ENCODE measurements around the gene FRMD3. TPM values are rescaled to one million over a fixed set of nuclear protein-coding genes. Genes with fewer than 3 reads are reported as not detected.

The FRMD3 gene
- total and polyA plus RNA-seq, 4 experiments from 2014 or later, result 0.22 to 1.3 (median 1.1) TPM; not detected in 1

GRCh38 chr9:83474631-83475030 lies 63.6 kb downstream of the FRMD3 start:
- Histone ChIP-seq H3K27ac (ENCODE audit: low read depth, low read length) (no peak overlapping the region), H3K4me1 (ENCODE audit: insufficient read depth, low read length) (peaks cover 9% of the 10 kb centered on the region), H3K9me3 (ENCODE audit: control insufficient read depth in 1 of 2, low read length in 2 of 2) (no peaks in the 10 kb centered on the region), H3K27me3 (ENCODE audit: insufficient read depth, low read length) (no peaks in the 10 kb centered on the region), H3K36me3 (ENCODE audit: insufficient read depth, low read length) (no peaks in the 10 kb centered on the region), H3K4me3 (ENCODE audit: low read length in 2 of 2) (no peak overlapping the region)
- no peak overlapping the region for H3K4me3 Mint-ChIP-seq
- DNase-seq, result no peak
- ChIA-PET POLR2A (ENCODE audit: partially characterized antibody) (no interaction called here), CTCF (ENCODE audit: partially characterized antibody) (no interaction called here)
- H3K4me1 Mint-ChIP-seq, result peaks cover 13 to 21% (median 15%) of the 10 kb centered on the region in 4 donors
- intact Hi-C loops (cut with micrococcal nuclease), result no loop called here
- peaks cover 6 to 16% of the 10 kb centered on the region in 2 donors for H3K36me3 Mint-ChIP-seq
- peaks cover 0 to 1% of the 10 kb centered on the region in 2 donors for H3K27me3 Mint-ChIP-seq
- H3K9me3 Mint-ChIP-seq, result peaks cover 0 to 10% (median 5%) of the 10 kb centered on the region in 8 donors
- H3K27ac Mint-ChIP-seq, result no peak overlapping the region

DNA sequence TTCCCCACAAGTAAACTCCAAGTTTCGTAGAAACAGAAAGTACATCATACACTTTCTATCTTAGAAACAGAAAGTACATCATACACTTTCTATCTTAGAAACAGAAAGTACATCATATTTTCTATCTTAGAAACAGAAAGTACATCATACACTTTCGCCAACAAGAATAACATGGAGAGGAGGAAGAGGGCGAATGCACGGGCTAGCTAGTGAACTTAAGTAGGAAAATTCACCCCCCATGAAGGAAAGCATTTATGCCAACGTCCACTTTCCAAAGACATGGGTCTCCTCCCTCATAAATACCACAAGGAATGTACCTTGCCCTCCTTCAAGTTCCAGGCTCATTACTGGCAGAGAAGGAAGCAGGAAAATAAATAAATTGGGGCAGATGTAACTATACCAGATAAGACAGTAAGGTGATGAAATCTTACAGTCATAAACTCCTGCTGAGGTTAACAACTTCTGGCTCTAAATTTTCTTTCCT lies 64.7 kb downstream of the FRMD3 start:
- H3K4me1 ChIP-seq (ENCODE audit: insufficient read depth, low read length), result peaks cover 9% of the 10 kb centered on the region
- H3K27me3 ChIP-seq (ENCODE audit: insufficient read depth, low read length), result no peaks in the 10 kb centered on the region
- peaks cover 6 to 13% of the 10 kb centered on the region in 2 donors for H3K36me3 Mint-ChIP-seq
- peaks cover 13 to 21% (median 15%) of the 10 kb centered on the region in 4 donors for H3K4me1 Mint-ChIP-seq
- H3K9me3 ChIP-seq (ENCODE audit: control insufficient read depth in 1 of 2, low read length in 2 of 2), result no peaks in the 10 kb centered on the region
- no peak overlapping the region for H3K27ac ChIP-seq (ENCODE audit: low read depth, low read length)
- H3K4me3 ChIP-seq (ENCODE audit: low read length in 2 of 2), result peak overlapping the region in 1 of 2 donors; percentile 8
- peak overlapping the region; percentile 29 to 75 (median 68) for H3K4me3 Mint-ChIP-seq
- H3K27me3 Mint-ChIP-seq, result peaks cover 0 to 1% of the 10 kb centered on the region in 2 donors
- ChIA-PET POLR2A (ENCODE audit: partially characterized antibody) (no interaction called here), CTCF (ENCODE audit: partially characterized antibody) (no interaction called here)
- peak overlapping the region; percentile 33 to 78 (median 70) for H3K27ac Mint-ChIP-seq
- DNase-seq, result peak in 1 of 5 donors; percentile 1
- H3K9me3 Mint-ChIP-seq, result peaks cover 0 to 4% (median 0%) of the 10 kb centered on the region in 8 donors
- intact Hi-C loops (cut with micrococcal nuclease), result no loop called here
- H3K36me3 ChIP-seq (ENCODE audit: insufficient read depth, low read length), result no peaks in the 10 kb centered on the region

- Histone ChIP-seq H3K4me1 (ENCODE audit: insufficient read depth, low read length) (peaks cover 9% of the 10 kb centered on the region), H3K36me3 (ENCODE audit: insufficient read depth, low read length) (no peaks in the 10 kb centered on the region), H3K27me3 (ENCODE audit: insufficient read depth, low read length) (no peaks in the 10 kb centered on the region), H3K27ac (ENCODE audit: low read depth, low read length) (no peak overlapping the region), H3K4me3 (ENCODE audit: low read length in 2 of 2) (peak overlapping the region in 1 of 2 donors; percentile 8), H3K9me3 (ENCODE audit: control insufficient read depth in 1 of 2, low read length in 2 of 2) (no peaks in the 10 kb centered on the region)
- CTCF ChIA-PET (ENCODE audit: partially characterized antibody), result no interaction called here
- H3K36me3 Mint-ChIP-seq, result peaks cover 3 to 10% of the 10 kb centered on the region in 2 donors
- peaks cover 0 to 3% (median 0%) of the 10 kb centered on the region in 8 donors for H3K9me3 Mint-ChIP-seq
- peaks cover 13 to 21% (median 15%) of the 10 kb centered on the region in 4 donors for H3K4me1 Mint-ChIP-seq
- peak overlapping the region in 5 of 7 donors; percentile 50 to 78 (median 76) for H3K27ac Mint-ChIP-seq
- DNase-seq, result no peak
- H3K27me3 Mint-ChIP-seq, result peaks cover 0 to 1% of the 10 kb centered on the region in 2 donors
- POLR2A ChIA-PET (ENCODE audit: partially characterized antibody), result no interaction called here
- intact Hi-C loops (cut with micrococcal nuclease), result no loop called here
- H3K4me3 Mint-ChIP-seq, result peak overlapping the region in 7 of 8 donors; percentile 29 to 70 (median 68)
These were observed 65.4 kb downstream of the FRMD3 start for GRCh38 chr9:83472764-83473163.

DNA sequence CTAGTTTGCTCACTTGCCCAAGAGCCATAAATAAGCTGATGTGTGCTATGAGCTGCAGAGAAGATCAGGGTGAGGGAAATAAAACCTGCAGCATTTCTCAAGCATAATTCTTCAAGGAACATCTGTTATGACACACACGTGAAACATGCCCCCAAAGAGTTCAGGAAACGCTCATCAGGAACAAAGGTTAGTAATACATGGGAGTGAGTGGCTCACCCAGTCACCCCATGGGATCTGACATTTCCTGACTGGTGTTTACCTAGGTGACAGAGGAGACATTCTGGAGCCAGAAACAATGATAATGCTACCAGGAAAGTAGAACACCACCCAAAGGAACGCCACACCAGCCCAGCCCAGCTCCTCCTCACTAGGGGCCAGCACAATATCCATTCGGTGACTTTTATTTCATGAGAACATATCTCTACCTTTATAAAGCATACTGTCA lies 66.0 kb downstream of the FRMD3 start:
- CTCF ChIA-PET (ENCODE audit: partially characterized antibody), result no interaction called here
- H3K9me3 Mint-ChIP-seq, result peaks cover 0 to 3% (median 0%) of the 10 kb centered on the region in 8 donors
- Histone ChIP-seq H3K27me3 (ENCODE audit: insufficient read depth, low read length) (no peaks in the 10 kb centered on the region), H3K36me3 (ENCODE audit: insufficient read depth, low read length) (no peaks in the 10 kb centered on the region), H3K4me1 (ENCODE audit: insufficient read depth, low read length) (peaks cover 9% of the 10 kb centered on the region), H3K4me3 (ENCODE audit: low read length in 2 of 2) (no peak overlapping the region), H3K27ac (ENCODE audit: low read depth, low read length) (no peak overlapping the region), H3K9me3 (ENCODE audit: control insufficient read depth in 1 of 2, low read length in 2 of 2) (no peaks in the 10 kb centered on the region)
- H3K27ac Mint-ChIP-seq, result no peak overlapping the region
- H3K36me3 Mint-ChIP-seq, result peaks cover 2 to 7% of the 10 kb centered on the region in 2 donors
- intact Hi-C loops (cut with micrococcal nuclease), result no loop called here
- peaks cover 13 to 21% (median 15%) of the 10 kb centered on the region in 4 donors for H3K4me1 Mint-ChIP-seq
- peaks cover 0 to 1% of the 10 kb centered on the region in 2 donors for H3K27me3 Mint-ChIP-seq
- POLR2A ChIA-PET (ENCODE audit: partially characterized antibody), result no interaction called here
- H3K4me3 Mint-ChIP-seq, result peak overlapping the region in 1 of 8 donors; percentile 8
- no peak for DNase-seq

- no peaks in the 10 kb centered on the region for H3K27me3 ChIP-seq (ENCODE audit: insufficient read depth, low read length)
- CTCF ChIA-PET (ENCODE audit: partially characterized antibody), result no interaction called here
- peaks cover 9% of the 10 kb centered on the region for H3K4me1 ChIP-seq (ENCODE audit: insufficient read depth, low read length)
- Mint-ChIP-seq H3K4me1 (peaks cover 13 to 21% (median 15%) of the 10 kb centered on the region in 4 donors), H3K27ac (peak overlapping the region in 1 of 7 donors; percentile 60), H3K9me3 (peaks cover 0 to 1% (median 0%) of the 10 kb centered on the region in 8 donors), H3K27me3 (no peaks in the 10 kb centered on the region), H3K4me3 (no peak overlapping the region), H3K36me3 (peaks cover 0 to 7% of the 10 kb centered on the region in 2 donors)
- POLR2A ChIA-PET (ENCODE audit: partially characterized antibody), result no interaction called here
- H3K27ac ChIP-seq (ENCODE audit: low read depth, low read length), result no peak overlapping the region
- H3K4me3 ChIP-seq (ENCODE audit: low read length in 2 of 2), result no peak overlapping the region
- intact Hi-C loops (cut with micrococcal nuclease), result no loop called here
- no peaks in the 10 kb centered on the region for H3K36me3 ChIP-seq (ENCODE audit: insufficient read depth, low read length)
- no peaks in the 10 kb centered on the region for H3K9me3 ChIP-seq (ENCODE audit: control insufficient read depth in 1 of 2, low read length in 2 of 2)
- DNase-seq, result no peak
These were observed 67.0 kb downstream of the FRMD3 start for GRCh38 chr9:83471241-83471640.

- H3K27ac ChIP-seq (ENCODE audit: low read depth, low read length), result no peak overlapping the region
- no peaks in the 10 kb centered on the region for H3K27me3 ChIP-seq (ENCODE audit: insufficient read depth, low read length)
- no peak overlapping the region for H3K4me3 Mint-ChIP-seq
- H3K36me3 Mint-ChIP-seq, result peaks cover 0 to 3% of the 10 kb centered on the region in 2 donors
- H3K9me3 Mint-ChIP-seq, result no peaks in the 10 kb centered on the region
- no peak overlapping the region for H3K4me3 ChIP-seq (ENCODE audit: low read length in 2 of 2)
- H3K4me1 ChIP-seq (ENCODE audit: insufficient read depth, low read length), result peaks cover 9% of the 10 kb centered on the region
- ChIA-PET POLR2A (ENCODE audit: partially characterized antibody) (interaction anchor here (0.6 kb wide), 1 partner anchor 623 kb away, joined by 4 read pairs; no protein-coding TSS in a partner anchor), CTCF (ENCODE audit: partially characterized antibody) (no interaction called here)
- no peak for DNase-seq
- H3K36me3 ChIP-seq (ENCODE audit: insufficient read depth, low read length), result no peaks in the 10 kb centered on the region
- H3K9me3 ChIP-seq (ENCODE audit: control insufficient read depth in 1 of 2, low read length in 2 of 2), result no peaks in the 10 kb centered on the region
- no peak overlapping the region for H3K27ac Mint-ChIP-seq
- intact Hi-C loops (cut with micrococcal nuclease), result no loop called here
- peaks cover 13 to 20% (median 15%) of the 10 kb centered on the region in 4 donors for H3K4me1 Mint-ChIP-seq
- H3K27me3 Mint-ChIP-seq, result peaks cover 0 to 1% of the 10 kb centered on the region in 2 donors
These were observed 68.5 kb downstream of the FRMD3 start for GRCh38 chr9:83469722-83470121.

GRCh38 chr9:83468821-83469220 lies 69.4 kb downstream of the FRMD3 start:
- H3K9me3 Mint-ChIP-seq, result peaks cover 0 to 1% (median 0%) of the 10 kb centered on the region in 8 donors
- H3K9me3 ChIP-seq (ENCODE audit: control insufficient read depth in 1 of 2, low read length in 2 of 2), result no peaks in the 10 kb centered on the region
- H3K27ac Mint-ChIP-seq, result no peak overlapping the region
- ChIA-PET POLR2A (ENCODE audit: partially characterized antibody) (no interaction called here), CTCF (ENCODE audit: partially characterized antibody) (interaction anchor here (0.6 kb wide), 1 partner anchor 405 kb away, joined by 3 read pairs; no protein-coding TSS in a partner anchor)
- peaks cover 4% of the 10 kb centered on the region for H3K4me1 ChIP-seq (ENCODE audit: insufficient read depth, low read length)
- intact Hi-C loops (cut with micrococcal nuclease), result no loop called here
- peaks cover 0 to 3% of the 10 kb centered on the region in 2 donors for H3K36me3 Mint-ChIP-seq
- no peaks in the 10 kb centered on the region for H3K36me3 ChIP-seq (ENCODE audit: insufficient read depth, low read length)
- DNase-seq, result no peak
- no peak overlapping the region for H3K27ac ChIP-seq (ENCODE audit: low read depth, low read length)
- no peak overlapping the region for H3K4me3 ChIP-seq (ENCODE audit: low read length in 2 of 2)
- H3K4me3 Mint-ChIP-seq, result no peak overlapping the region
- H3K27me3 Mint-ChIP-seq, result peaks cover 0 to 1% of the 10 kb centered on the region in 2 donors
- no peaks in the 10 kb centered on the region for H3K27me3 ChIP-seq (ENCODE audit: insufficient read depth, low read length)
- H3K4me1 Mint-ChIP-seq, result peaks cover 8 to 11% (median 11%) of the 10 kb centered on the region in 4 donors

Measured in CD4-positive, alpha-beta memory T cell (primary cell).